ENCODE data around the gene FSIP2.

The FSIP2 gene, protein sequence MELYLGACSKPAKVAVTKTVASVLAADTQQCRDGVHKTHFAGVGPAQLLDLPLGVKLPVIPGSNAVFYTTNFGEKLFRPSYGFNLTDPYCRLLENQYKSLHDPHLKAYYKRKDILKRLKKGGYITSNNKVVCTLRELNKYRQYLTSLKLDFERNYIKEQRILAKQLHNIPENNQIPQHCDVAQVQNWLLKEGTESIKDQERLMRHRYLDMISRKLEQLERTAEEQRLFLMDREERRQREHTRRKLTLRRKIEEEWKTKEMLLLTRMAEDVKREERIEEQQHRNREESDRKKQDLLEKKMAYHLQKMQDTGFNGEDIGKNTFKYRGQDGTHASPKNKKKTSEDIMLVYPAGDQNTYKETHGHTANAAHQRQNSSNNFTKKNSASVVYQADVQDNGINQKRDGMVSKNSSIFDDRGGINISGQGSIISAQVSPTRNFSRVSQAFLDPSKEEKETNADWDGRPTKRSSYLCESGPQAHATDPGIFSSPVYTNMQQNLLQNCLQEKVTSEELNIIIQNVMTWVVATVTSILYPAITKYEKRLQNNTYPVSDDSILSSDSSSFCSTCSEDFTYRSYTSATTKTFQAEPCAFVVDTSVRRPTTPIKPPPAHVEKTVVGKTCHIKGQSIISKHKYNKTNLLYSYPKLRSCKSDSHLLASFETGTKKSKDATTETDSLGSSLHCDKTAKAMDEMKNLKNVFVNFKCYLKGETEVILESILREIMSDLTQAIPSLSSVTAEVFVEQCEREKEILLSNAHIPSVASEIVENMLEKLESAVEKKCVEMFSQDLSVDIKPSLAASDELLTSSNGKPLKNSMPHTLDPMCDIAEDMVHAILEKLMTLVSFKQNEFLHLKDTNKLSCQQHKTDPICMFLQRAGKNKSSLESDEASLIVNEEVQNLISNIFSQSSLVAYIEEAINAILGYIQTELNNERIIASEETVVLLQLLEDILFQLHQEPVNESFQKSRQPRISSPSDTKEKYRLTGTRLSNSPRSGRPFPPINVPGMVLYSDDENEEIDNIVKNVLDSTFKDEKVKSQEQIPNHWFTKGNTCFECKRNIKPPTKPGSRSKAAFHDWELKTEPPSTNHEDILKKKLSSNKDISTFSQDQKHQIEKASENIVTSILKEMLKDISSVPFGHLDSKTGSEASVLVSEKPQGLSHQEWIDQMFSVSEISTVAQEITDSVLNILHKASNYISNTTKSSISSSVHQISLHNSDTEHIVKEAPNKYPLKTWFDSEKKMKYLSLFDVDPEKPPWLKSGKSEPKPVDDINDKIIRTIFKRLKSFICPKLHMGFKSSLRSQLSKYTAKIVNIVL (N-terminal part only)

DNA sequence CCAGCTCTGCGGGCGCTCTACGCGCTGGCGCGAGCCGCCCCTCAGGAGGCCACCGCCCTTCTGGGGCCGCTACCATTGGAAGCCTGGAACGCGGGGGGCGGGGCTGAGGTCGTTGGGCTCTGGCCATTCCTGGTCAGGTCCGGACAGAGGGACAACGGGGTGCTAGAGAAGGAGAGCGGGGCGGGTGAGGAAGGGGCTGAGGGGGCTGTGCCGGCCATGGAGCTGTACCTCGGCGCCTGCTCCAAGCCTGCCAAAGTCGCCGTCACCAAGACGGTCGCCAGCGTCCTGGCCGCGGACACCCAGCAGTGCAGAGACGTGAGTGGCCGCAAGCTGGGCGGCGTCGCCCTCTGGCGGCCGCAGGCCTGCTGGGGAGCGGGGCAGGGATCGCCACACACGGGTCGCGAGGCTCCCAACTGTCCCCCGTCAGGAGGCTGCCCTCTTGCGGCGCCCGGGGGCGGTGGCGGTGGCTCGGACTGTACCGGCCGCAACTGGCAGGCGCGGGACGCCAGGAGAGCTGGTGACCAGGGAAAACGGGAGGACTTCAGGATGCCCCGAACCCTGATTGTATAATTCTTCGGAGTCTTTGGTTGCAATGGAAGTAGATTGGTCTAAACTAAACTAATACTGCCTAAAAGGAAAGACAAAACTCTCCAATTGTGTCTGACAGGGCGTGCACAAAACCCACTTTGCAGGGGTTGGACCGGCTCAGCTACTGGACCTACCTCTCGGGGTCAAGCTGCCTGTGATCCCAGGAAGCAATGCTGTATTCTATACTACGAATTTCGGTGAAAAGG, at the start of gene FSIP2:
FSIP2 (plus strand) TSS at position 126 of the 794 bp plus-strand sequence; CDS start at position 217, 91 bp downstream.
- FAIRE-seq = no peak

DNA sequence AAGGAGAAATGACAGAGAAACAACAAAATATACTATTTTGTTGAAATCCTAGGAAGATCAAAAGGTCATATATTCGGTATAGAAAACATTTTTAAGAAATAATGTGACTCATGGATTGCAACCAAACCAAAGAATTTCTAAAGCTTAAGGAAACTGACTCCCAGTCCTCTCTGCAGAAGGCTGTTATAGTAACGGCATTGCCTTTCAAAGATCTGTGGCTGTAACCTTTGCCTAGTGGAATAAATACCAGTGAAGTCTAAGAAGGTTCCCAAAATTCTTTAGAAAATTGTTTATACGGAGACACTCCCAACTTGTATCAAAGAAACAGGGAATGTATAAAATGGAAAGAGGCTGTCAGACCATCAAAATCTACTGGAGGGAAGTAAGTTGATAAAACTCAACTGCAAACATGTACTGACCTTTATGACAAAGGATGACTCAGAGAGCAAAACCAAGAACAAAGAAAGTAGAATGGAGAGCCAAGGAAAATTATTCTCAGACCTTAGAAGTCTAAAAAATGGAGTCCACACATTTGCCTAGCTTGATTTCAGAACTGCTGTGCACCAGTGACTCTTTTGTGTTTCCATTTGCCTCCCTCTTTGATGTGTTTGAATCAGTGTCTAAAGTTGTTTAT, 48.6 kb upstream of the FSIP2 start:
- FAIRE-seq = no peak

More for the DNA sequence above, at the start of gene FSIP2:
- DNase-seq (ENCODE audit: extremely low spot score, insufficient read length, low read depth) = peak; percentile 26

DNA sequence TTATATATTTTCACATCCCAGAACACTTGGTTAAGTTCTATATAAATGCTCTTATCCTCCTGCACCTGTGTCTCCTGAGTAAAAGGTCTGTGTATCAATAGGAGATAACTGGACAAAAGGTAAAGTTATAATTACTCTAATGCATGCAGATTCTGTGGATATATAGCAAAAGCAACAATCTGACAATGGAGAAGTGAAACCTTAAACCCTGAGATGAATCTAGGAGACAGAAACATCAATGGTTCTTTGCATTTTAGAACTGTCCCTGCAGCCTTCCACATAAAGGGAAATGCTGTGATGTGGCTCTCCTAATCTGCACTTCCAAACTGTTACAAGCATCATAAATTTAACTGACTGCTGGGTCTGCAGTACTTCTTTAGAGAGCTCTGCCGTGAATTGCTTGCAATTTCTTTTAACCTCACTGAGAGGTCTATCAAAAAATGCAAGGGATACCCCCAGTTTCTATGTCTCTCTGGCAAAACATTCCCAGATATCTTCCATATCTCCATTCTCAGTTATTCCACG, 42.8 kb upstream of the FSIP2 start:
- DNase-seq (ENCODE audit: extremely low spot score, insufficient read length, low read depth) = no peak
- FAIRE-seq = no peak

More for the DNA sequence above, 48.6 kb upstream of the FSIP2 start:
- no peak for DNase-seq (ENCODE audit: extremely low spot score, insufficient read length, low read depth)

DNA sequence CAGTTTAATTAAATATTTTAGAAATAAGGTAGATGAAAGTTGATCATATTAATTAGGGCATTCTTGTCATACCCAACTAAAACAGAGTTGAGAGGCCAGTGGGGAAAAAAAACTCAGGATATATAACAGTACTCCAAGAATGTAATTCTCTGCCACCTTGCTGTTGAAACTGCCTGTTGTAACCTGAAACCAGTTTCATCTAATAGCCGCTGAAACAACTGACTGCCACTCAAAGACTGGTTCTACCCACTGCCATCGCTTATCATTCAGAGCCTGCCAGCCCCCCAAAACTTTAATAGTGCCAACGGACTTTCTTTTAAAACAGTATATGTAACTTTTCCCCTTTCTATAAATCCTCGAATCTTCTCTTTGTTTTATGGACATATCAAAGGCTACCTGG, 37.7 kb upstream of the FSIP2 start:
- DNase-seq (ENCODE audit: extremely low spot score, insufficient read length, low read depth) (no peak), FAIRE-seq (no peak)

DNA sequence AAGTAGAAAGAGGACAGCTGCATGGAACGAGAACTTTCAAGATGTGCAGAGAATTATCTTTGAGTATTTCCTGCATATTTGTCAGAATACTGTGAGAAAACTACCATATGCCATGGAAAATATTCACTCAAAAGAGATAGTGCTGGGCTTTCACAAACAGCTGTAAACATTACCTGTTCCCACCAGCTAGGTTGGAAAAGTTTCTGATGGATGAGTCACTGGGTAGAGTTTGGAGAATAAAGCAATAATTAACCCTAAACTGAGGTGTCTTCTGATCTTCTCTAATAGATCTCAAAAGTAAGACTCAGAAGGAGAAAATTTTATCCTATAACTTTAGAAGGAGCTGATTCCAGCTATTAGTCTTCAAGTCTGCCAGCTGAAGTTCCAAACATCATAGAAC, 3.9 kb upstream of the FSIP2 start:
- no peak for FAIRE-seq
- DNase-seq (ENCODE audit: extremely low spot score, insufficient read length, low read depth) = no peak

DNA sequence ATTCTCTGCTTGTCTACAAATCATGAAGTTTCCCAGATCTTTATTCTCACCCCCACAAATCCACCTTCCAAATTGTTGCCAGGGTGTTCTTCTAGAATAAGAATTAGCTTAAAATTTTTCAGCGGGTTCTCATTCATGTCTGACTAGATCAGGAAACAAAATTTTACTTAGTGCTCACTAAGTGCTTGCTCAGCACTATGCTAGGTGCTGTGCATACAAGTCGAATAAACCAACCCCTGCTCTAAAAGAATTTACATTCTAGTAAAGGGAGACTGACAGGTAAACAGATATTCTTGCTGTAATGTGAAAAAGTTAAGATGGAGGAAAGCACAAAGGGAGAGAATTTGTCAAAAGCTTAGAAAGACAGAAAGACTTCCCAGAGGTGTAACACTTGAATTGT, 2.4 kb upstream of the FSIP2 start:
- FAIRE-seq = no peak
- DNase-seq (ENCODE audit: extremely low spot score, insufficient read length, low read depth) = no peak

DNA sequence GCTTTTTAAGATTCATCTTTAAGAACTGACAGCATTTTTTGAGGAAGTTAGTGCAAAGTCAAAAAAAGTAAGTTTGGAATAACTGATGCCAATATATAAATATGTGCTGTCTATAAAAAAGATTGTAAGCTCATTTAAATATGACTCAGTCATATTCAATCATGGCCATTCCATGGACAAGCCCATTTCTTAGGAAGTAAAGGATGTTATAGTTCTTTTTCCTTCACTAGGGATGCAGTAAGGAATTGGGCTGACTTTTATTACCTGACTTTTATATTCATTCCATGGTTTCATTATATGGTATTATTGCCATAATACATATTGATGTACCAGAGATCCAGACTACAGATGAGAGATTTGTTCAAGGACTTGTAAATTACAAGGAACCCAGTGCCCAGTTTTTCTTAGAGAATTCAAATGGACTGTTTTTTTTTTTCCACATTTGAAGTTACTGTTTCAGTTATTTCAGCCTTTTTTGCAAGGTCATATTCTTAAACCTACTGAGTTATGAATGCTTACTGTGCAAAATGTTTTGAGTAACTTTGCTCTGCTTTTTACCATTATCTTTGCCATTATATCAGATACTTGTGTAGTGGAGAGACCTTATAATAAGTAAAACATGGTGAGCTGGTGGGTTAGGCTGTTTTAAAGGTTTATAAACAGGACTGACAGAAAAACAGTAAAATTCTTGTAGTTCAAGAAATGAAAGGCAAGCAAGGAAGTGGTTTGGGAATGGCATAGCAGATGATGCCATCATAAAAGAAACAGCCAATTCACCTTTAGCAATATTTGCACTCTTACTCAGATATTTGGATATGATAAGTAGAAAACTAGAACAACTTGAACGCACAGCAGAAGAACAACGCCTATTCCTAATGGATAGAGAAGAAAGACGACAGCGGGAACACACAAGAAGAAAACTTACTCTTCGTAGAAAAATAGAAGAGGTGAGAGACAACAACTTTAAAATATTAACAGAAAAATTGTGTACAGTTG, 7.6 kb downstream of the FSIP2 start:
- DNase-seq (ENCODE audit: extremely low spot score, insufficient read length, low read depth) (no peak), FAIRE-seq (no peak)

DNA sequence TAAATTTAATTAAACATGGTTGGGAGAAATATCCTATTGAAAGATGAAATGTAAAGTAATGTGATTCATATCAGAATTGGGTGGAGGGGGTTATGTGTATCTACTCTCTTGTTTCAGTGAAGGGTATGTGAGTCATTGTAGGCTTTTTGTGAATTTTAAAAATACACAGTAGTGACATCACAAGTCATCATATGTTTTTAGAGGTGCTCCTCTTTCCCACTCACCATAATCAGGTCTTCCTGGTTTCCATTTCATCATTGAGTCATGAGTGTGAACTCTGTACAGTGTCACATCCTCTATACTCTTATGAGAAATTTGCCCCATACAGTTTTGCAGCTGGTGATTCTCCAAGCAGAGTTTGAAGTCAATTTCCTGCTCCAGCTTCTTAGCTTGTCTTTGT, 18.8 kb downstream of the FSIP2 start:
- FAIRE-seq (no peak), DNase-seq (ENCODE audit: extremely low spot score, insufficient read length, low read depth) (no peak)

DNA sequence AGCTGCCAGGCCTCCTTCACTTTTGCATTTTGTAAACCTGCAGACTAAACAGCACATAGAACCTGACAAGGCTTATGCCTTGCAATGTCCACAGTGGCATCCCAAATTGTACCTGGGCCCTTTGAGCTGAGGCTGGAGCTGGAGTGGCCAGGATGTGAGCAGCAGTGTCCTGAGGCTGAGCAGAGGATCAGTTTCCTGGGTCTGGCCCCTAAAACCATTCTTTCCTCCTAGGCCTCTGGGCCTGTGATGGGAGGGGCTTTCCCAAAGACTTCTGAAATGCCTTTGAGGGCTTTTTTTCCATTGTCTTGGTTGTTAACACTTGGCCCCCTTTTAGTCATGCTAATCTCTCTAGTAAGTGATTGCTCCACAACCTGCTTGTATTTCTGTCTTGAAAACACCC, 32.8 kb downstream of the FSIP2 start:
- DNase-seq (ENCODE audit: extremely low spot score, insufficient read length, low read depth) (no peak), FAIRE-seq (no peak)

DNA sequence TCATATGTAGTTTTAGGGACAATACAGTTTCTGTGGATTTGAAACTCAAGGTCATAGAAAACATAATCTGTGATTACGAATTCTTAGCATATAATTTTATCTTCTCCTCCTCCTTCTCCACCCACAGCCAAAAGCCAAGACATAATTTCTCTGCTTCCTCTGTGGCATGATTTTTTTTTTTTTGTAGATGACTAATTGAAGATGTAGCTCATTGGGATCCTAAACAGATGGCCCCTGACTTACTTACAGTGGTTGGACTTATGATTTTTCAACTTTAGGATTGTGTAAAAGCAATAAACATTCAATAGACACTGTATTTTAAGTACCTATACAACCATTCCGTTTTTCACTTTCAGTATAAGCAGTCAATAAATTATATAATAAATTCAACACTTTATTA, 42.3 kb downstream of the FSIP2 start:
- DNase-seq (ENCODE audit: extremely low spot score, insufficient read length, low read depth) = no peak
- no peak for FAIRE-seq

DNA sequence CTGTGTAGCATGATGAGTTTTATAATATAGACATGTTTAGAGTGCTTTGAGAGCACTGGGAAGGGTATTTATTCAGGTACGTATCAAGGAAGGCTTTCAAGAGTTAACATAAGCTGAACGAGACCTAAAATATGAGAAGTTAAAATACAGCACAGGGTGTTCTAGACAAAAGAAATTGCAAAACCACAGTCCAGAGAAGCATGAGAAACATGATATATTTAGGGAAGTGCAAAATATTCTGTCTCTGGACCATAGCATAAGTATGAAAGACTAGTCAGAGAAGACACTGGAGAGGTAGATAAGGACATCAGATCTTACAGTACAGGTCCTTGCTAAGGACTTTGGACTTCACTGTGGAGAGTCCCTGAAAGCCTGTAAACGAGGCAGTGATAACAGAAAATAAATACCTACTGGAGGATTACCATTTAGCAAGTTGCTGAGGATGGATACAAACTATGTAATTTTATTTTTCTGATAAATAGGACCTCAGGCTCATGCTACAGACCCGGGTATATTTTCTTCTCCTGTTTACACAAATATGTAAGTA, 43.7 kb downstream of the FSIP2 start:
- FAIRE-seq (no peak), DNase-seq (ENCODE audit: extremely low spot score, insufficient read length, low read depth) (no peak)

DNA sequence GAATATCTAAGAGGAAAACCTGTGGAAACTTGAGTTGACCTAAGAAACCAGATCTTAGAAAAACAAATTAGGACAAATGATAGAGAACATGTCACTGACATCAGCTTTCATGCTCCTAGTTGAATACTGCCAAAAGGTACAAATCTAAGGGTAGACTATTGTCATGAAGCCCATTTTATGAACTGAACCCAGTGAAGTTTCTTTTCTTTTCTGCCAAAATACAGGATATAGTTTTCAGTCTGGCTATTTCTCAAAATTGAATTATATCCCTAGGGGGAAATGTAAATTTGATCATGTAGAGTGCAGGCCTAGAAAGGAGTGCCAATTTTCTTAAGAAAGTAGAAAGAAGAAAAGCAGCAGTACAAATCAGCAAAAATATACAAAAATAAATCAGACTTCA, 46.6 kb downstream of the FSIP2 start:
- DNase-seq (ENCODE audit: extremely low spot score, insufficient read length, low read depth) (no peak), FAIRE-seq (no peak)

DNA sequence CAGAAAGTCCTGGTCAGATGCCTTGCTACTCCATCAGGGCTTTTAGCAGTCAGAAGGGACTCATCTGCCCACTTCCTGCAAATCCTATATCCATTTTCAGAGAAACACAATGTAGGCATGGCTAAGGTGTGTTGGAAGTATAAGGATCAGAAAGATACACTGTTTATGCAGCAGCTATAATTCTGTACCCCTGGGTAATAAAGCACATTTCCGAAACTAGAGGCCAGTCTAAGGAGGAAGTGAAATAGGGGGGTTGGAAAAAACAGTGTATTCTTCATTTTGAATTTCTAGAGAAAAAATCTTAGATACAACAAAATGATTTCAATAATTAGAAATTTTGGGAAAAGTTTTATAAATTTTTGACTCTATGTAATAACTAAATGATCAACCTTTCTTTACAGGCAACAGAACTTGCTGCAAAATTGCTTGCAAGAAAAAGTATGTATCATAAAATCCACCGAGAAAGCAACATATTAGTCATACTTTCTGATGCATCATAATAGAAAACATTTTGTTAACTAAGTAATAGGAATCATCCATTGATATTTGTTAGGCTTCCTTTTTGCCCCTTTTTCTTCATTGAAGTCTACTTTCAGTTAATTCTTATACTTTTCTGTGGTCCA, 47.4 kb downstream of the FSIP2 start:
- FAIRE-seq = peak; percentile 62

DNA sequence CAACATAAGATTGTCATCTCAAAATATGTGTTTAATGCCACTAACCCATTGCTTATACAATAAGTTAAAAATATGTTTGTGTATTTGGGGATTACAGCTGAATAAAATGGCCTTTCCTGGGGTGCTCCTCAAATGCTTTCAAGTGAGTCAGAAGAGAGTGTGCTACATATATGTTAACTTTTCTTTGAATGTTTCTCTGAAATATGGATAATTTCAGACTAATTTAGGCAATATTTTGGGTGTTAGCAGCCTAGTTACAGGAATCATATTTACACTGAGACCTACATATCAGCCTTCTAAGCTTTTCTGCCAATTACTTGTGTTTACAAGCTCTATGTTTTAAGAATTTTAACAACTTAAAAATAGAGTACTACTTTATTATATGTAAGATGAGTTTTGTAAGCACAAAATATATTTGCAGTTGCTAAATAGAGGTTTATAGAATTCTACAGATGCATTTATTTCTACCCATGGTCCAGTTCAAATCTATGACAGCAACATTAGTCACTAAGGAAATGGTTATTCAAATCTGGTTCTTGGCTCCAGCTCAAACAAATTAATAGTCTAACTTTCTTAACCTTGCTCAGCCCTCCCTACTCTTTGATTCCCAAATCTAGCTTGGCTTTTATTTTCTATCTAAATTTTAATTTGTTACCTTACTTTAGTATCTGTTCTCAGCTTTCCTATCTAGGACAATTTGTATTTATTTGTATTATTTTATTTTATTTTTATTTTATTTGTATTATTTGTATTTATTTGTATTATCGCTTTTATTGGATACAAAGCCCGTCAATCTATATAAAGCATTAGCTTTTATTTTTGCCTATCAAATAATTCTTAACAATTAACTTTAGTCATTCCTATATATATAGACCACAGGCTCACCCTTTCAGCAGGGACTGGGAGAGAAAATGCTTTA, 48.9 kb downstream of the FSIP2 start:
- no peak for DNase-seq (ENCODE audit: extremely low spot score, insufficient read length, low read depth)

More for the DNA sequence above, 47.4 kb downstream of the FSIP2 start:
- DNase-seq (ENCODE audit: extremely low spot score, insufficient read length, low read depth) = no peak

DNA sequence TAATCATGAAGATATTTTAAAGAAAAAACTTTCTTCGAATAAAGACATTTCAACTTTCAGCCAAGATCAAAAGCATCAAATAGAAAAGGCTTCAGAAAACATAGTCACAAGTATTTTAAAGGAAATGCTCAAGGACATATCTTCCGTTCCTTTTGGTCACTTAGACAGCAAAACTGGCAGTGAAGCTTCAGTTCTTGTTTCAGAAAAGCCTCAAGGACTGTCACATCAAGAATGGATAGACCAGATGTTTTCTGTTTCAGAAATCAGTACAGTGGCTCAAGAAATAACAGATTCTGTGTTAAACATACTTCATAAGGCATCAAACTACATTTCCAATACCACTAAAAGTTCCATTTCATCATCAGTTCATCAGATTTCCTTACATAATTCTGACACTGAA, 51.8 kb downstream of the FSIP2 start:
- no peak for DNase-seq (ENCODE audit: extremely low spot score, insufficient read length, low read depth)

More for the DNA sequence above, 48.9 kb downstream of the FSIP2 start:
- no peak for FAIRE-seq

More for the DNA sequence above, 51.8 kb downstream of the FSIP2 start:
- FAIRE-seq = no peak

Measured in GM18507 (cell line).